HG02981 (cell line): ENCODE results near the gene CEACAM20.
"Not testable (repeated sequence)": the region's sequence is repeated elsewhere in the genome, so short reads cannot be mapped to it uniquely, and the experiment has no call there.

Experiments
- ATAC-seq: cut with Tn5 transposase; IDR thresholded peaks from one replicate; pipeline ENCODE4 v1.9.1; 2021; ENCODE audit warnings: mild to moderate bottlenecking, moderate library complexity; ENCODE audit not compliant: unreplicated experiment

CEACAM20 gene

GRCh38 chr19:44549507-44549906, 20.0 kb upstream of the CEACAM20 start:
- ATAC-seq: no peak

- no peak for ATAC-seq
Observed at GRCh38 chr19:44548736-44549135, 19.3 kb upstream of the CEACAM20 start.

GRCh38 chr19:44544031-44544430, 14.6 kb upstream of the CEACAM20 start:
- no peak for ATAC-seq

- ATAC-seq: no peak
Observed at GRCh38 chr19:44542671-44543070, 13.2 kb upstream of the CEACAM20 start.

GRCh38 chr19:44540736-44541135, 11.3 kb upstream of the CEACAM20 start:
- ATAC-seq: no peak

GRCh38 chr19:44539991-44540390, 10.5 kb upstream of the CEACAM20 start:
- no peak for ATAC-seq

- ATAC-seq: no peak
Observed at GRCh38 chr19:44539236-44539826, 9.9 kb upstream of the CEACAM20 start.

- not testable (repeated sequence) for ATAC-seq
Observed at GRCh38 chr19:44535361-44535760, 5.9 kb upstream of the CEACAM20 start.

- no peak for ATAC-seq
Observed at GRCh38 chr19:44532819-44533218, 3.3 kb upstream of the CEACAM20 start.

GRCh38 chr19:44530777-44531176, 1.3 kb upstream of the CEACAM20 start:
- ATAC-seq: no peak

- no peak for ATAC-seq
Observed at GRCh38 chr19:44527554-44527953, 1.9 kb downstream of the CEACAM20 start.

- ATAC-seq: no peak
Observed at GRCh38 chr19:44525721-44526430, 3.6 kb downstream of the CEACAM20 start.

GRCh38 chr19:44521370-44521769, 8.1 kb downstream of the CEACAM20 start:
- no peak for ATAC-seq

GRCh38 chr19:44517146-44517545, 12.3 kb downstream of the CEACAM20 start:
- no peak for ATAC-seq

- no peak for ATAC-seq
Observed at GRCh38 chr19:44515907-44516306, 13.6 kb downstream of the CEACAM20 start.

GRCh38 chr19:44515031-44515430, 14.4 kb downstream of the CEACAM20 start:
- ATAC-seq: no peak

- ATAC-seq: no peak
Observed at GRCh38 chr19:44512326-44513298, 16.9 kb downstream of the CEACAM20 start.

- no peak for ATAC-seq
Observed at GRCh38 chr19:44509478-44509877, 20.0 kb downstream of the CEACAM20 start.

GRCh38 chr19:44499962-44500949, 29.2 kb downstream of the CEACAM20 start, which contains the start of gene ZNF180:
ZNF180 (minus strand) TSS chr19:44500522; CDS start chr19:44497334, 3,188 bp downstream.
- ATAC-seq: peak; percentile 84

- ATAC-seq: no peak
Observed at GRCh38 chr19:44499559-44499958, 29.9 kb downstream of the CEACAM20 start.
